ENCODE results near the gene TTYH1. TPM values are rescaled to one million over a fixed set of nuclear protein-coding genes. Genes with fewer than 3 reads are reported as not detected.
A peak's percentile ranks its signal among the peaks of the same experiment; 100 is the strongest.

Gene TTYH1
- total RNA-seq, 1 donor from 2014 or later, result 207 TPM

DNA sequence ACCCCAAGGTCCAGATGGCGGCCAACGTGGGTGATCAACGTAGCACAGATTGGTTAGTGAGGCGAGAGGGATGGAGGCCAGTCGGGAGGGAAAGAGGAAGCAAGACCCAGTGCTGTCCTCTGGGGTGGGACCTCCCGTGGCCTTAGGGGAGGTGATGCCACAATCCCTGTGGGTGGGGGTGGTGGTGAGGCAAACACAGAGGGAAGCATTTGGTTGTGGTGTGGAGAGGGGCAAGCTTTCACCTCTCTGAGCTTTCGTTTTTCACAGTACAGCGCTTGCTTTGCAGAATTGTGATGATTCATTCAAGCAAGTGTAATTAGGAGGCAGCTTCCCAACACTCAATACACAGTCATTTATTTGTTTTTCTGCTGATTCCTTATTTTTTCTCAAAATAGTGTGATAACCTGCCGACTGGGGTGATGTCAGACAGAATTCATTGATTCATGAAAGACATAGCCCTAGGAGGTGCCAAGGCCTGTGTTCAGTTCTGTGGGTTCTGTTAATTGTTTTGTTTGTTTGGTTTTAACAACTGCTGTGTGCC lies 36.1 kb downstream of the TTYH1 start:
- TF ChIP-seq, protein P1, sequence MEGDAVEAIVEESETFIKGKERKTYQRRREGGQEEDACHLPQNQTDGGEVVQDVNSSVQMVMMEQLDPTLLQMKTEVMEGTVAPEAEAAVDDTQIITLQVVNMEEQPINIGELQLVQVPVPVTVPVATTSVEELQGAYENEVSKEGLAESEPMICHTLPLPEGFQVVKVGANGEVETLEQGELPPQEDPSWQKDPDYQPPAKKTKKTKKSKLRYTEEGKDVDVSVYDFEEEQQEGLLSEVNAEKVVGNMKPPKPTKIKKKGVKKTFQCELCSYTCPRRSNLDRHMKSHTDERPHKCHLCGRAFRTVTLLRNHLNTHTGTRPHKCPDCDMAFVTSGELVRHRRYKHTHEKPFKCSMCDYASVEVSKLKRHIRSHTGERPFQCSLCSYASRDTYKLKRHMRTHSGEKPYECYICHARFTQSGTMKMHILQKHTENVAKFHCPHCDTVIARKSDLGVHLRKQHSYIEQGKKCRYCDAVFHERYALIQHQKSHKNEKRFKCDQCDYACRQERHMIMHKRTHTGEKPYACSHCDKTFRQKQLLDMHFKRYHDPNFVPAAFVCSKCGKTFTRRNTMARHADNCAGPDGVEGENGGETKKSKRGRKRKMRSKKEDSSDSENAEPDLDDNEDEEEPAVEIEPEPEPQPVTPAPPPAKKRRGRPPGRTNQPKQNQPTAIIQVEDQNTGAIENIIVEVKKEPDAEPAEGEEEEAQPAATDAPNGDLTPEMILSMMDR (conservative IDR thresholded peaks at IDR 0.05), result no peak
- peak overlapping the region; percentile 100 for H3K4me3 Mint-ChIP-seq
- peaks cover 37% of the 10 kb centered on the region for H3K4me1 Mint-ChIP-seq
- H3K36me3 Mint-ChIP-seq (ENCODE audit: low read depth), result peaks cover 20% of the 10 kb centered on the region
- peaks cover 4% of the 10 kb centered on the region for H3K27me3 Mint-ChIP-seq (ENCODE audit: low read depth)
- no peaks in the 10 kb centered on the region for H3K9me3 Mint-ChIP-seq
- no peak for DNase-seq (ENCODE audit: low read depth, low spot score)
- no peak overlapping the region for H3K27ac Mint-ChIP-seq (ENCODE audit: unreplicated experiment)

DNA sequence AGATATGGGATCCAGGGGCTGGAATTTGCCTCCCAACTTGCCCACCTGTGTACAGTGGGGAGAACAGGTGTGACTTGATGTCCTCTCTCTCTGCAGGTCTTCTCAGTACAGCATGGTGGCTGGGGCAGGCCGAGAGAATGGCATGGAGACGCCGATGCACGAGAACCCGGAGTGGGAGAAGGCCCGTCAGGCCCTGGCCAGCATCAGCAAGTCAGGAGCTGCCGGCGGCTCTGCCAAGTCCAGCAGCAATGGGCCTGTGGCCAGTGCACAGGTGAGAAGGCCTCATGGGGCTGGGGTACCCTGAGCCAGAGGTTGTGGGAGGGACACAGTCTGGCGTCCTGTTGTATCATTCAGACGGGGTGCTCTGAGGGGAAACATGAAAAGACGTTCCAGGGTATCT lies 36.7 kb downstream of the TTYH1 start:
- Mint-ChIP-seq H3K4me3 (no peak overlapping the region), H3K27ac (ENCODE audit: unreplicated experiment) (no peak overlapping the region), H3K36me3 (ENCODE audit: low read depth) (peaks cover 20% of the 10 kb centered on the region), H3K27me3 (ENCODE audit: low read depth) (peaks cover 4% of the 10 kb centered on the region), H3K9me3 (no peaks in the 10 kb centered on the region), H3K4me1 (peaks cover 34% of the 10 kb centered on the region)
- DNase-seq (ENCODE audit: low read depth, low spot score), result no peak
- TF ChIP-seq, protein P1 (conservative IDR thresholded peaks at IDR 0.05), result no peak

GRCh38 chr19:54452626-54453025 lies 37.4 kb downstream of the TTYH1 start:
- Mint-ChIP-seq H3K27me3 (ENCODE audit: low read depth) (peaks cover 4% of the 10 kb centered on the region), H3K4me3 (peak overlapping the region; percentile 60), H3K36me3 (ENCODE audit: low read depth) (peaks cover 20% of the 10 kb centered on the region), H3K4me1 (peaks cover 31% of the 10 kb centered on the region), H3K27ac (ENCODE audit: unreplicated experiment) (no peak overlapping the region), H3K9me3 (no peaks in the 10 kb centered on the region)
- no peak for DNase-seq (ENCODE audit: low read depth, low spot score)
- TF ChIP-seq, protein P1 (conservative IDR thresholded peaks at IDR 0.05), result no peak

DNA sequence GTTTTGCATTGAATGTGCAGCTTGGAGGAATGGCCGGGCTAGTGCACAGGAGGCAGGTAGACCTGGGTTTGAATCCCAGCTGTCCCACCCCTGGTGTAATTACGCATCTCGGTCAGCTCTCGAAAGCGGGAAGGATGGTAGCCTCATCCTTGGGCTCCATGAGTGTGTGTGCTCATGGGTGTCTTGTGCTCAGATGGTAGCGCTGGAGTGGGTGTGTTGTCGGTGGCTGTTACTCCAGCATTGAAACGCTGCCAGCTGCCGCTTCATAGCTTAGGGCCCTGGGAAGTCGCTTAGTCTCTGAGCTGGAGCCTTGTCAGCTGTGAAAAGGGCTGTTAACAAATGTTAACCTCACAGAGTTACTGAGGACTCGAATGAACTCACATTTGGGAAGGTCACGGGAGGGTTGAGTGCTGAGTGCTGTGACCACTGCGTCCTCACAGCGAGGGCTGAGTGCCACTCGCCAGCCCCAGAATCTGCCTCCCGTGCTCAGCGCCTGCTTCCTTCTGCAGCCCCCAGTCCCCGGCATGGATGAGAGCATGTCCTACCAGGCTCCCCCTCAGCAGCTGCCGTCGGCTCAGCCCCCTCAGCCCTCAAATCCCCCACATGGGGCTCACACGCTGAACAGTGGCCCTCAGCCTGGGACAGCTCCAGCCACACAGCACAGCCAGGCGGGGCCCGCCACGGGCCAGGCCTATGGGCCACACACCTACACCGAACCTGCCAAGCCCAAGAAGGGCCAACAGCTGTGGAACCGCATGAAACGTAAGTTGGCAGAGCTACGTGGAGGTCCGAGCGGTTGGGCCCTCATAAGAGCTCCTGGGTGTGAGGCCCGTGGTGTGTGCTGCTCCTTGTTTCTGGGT lies 38.9 kb downstream of the TTYH1 start:
- TF ChIP-seq, protein P1 (conservative IDR thresholded peaks at IDR 0.05), result no peak
- Mint-ChIP-seq H3K4me3 (peak overlapping the region; percentile 31), H3K27ac (ENCODE audit: unreplicated experiment) (no peak overlapping the region), H3K27me3 (ENCODE audit: low read depth) (no peaks in the 10 kb centered on the region), H3K4me1 (peaks cover 16% of the 10 kb centered on the region), H3K36me3 (ENCODE audit: low read depth) (peaks cover 17% of the 10 kb centered on the region), H3K9me3 (no peaks in the 10 kb centered on the region)
- no peak for DNase-seq (ENCODE audit: low read depth, low spot score)

- Mint-ChIP-seq H3K9me3 (no peaks in the 10 kb centered on the region), H3K27ac (ENCODE audit: unreplicated experiment) (no peak overlapping the region), H3K36me3 (ENCODE audit: low read depth) (peaks cover 17% of the 10 kb centered on the region), H3K27me3 (ENCODE audit: low read depth) (peaks cover 2% of the 10 kb centered on the region), H3K4me1 (peaks cover 12% of the 10 kb centered on the region), H3K4me3 (no peak overlapping the region)
- TF ChIP-seq, protein P1 (conservative IDR thresholded peaks at IDR 0.05), result no peak
- DNase-seq (ENCODE audit: low read depth, low spot score), result no peak
Observed at GRCh38 chr19:54454781-54455675, 39.8 kb downstream of the TTYH1 start.

All from neural crest cell (in vitro differentiated cells).